HAP-1 (cell line): ENCODE results near the gene KLK7.
A peak's percentile ranks its signal among the peaks of the same experiment; 100 is the strongest.
"Not testable (repeated sequence)": the region's sequence is repeated elsewhere in the genome, so short reads cannot be mapped to it uniquely, and the experiment has no call there.

Source experiments
- DNase-seq, 2 experiments: peaks; one replicate each; pipeline ENCODE4 v3.0.0-alpha.2; 2016 to 2020; ENCODE audit warnings: low spot score in 2 of 2
- H3K27me3 ChIP-seq: fragments of 250-450 bp; sonication (Bioruptor Pico); 2 replicates; pipeline ENCODE4 v1.5.1; 2020; ENCODE audit warnings: low read depth, mild to moderate bottlenecking, moderate library complexity
- H3K36me3 ChIP-seq: fragments of 250-450 bp; sonication (Bioruptor Pico); replicated peaks from 2 replicates; pipeline ENCODE4 v1.5.1; 2020; ENCODE audit warnings: mild to moderate bottlenecking
- H3K4me1 ChIP-seq: fragments of 250-450 bp; sonication (Bioruptor Pico); 2 replicates; pipeline ENCODE4 v1.5.1; 2020; ENCODE audit warnings: mild to moderate bottlenecking
- H3K4me3 ChIP-seq: fragments of 250-450 bp; sonication (Bioruptor Pico); 2 replicates; pipeline ENCODE4 v1.5.1; 2020; ENCODE audit warnings: mild to moderate bottlenecking, moderate library complexity
- H3K9me3 ChIP-seq: fragments of 250-450 bp; sonication (Bioruptor Pico); 2 replicates; pipeline ENCODE4 v1.5.1; 2020; ENCODE audit warnings: mild to moderate bottlenecking, moderate library complexity
- in situ Hi-C: fragments of 300-500 bp; cut with MboI; formaldehyde crosslinking; loops from 3 replicates; pipeline ENCODE4 v1.14.3; 2020; ENCODE audit warnings: low sequenced_read_pairs, inconsistent platforms, mixed read lengths

KLK7 gene

DNA sequence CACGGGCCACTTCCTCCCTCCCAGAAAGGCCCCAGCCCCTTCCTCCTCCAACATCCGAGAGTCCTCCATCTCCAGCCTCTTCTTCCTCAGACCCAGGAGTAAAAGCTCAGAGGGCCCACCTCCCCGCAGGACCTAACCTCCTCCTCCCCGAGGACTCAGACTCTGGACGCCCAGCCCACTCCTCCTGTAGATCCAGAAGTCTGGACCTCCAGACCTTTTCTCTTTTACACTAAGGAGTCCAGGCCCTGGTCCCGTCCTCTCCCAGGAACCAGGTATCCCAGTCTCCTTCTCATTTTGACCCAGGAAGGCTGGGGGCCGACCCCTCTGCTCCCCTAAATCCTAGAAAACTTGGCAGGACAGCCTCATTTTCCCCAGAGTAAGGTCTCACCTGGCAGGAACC is 19.6 kb upstream of the KLK7 start:
- H3K27me3 ChIP-seq: peaks cover 5% of the 10 kb centered on the region
- no peaks in the 10 kb centered on the region for H3K36me3 ChIP-seq
- in situ Hi-C loops: no loop called here
- no peak for DNase-seq
- no peaks in the 10 kb centered on the region for H3K9me3 ChIP-seq
- no peaks in the 10 kb centered on the region for H3K4me1 ChIP-seq
- no peak overlapping the region for H3K4me3 ChIP-seq

DNA sequence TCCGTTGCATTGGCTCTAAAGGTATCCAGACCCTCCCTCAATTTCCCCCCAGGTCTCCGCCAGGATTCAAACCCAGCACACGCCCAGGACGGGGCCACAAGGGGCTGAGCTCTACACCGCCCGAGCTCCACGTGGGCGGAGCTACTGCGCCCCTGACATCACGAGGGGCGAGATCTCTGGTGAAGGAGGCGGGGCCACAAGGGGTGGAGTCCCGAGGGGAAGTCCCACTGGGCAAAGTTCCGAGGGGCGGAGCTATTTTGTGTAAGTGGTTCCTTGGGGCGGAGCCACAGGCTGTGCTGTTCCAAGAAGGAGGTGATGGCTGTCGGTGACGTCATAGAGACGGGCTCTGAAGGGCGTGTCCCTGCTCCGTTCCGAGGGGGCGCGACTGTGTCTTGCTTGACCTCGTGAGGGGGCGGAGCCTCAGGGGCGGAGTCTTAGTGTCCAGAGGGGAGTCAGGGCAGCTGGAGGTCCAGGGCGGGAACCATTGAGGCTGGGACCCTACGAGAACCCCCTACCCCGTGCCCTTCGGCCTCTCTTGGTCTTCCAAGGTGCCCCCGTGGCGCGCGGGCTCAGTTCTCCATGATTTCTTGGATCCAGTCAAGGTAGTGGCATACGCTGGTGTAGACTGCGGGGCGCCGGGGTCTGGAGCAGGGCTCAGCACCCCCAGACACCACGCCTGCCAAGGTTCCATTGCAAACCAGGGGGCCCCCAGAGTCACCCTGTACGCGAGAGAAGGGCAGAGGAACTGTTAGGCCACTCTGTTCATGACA is 19.0 kb upstream of the KLK7 start:
- Histone ChIP-seq H3K27me3 (peaks cover 4% of the 10 kb centered on the region; the same call in 1 of the 2 replicates), H3K36me3 (no peaks in the 10 kb centered on the region), H3K4me1 (no peaks in the 10 kb centered on the region), H3K4me3 (no peak overlapping the region), H3K9me3 (no peaks in the 10 kb centered on the region)
- peak in 1 of 2 experiments; percentile 59 for DNase-seq
- in situ Hi-C loops: no loop called here

DNA sequence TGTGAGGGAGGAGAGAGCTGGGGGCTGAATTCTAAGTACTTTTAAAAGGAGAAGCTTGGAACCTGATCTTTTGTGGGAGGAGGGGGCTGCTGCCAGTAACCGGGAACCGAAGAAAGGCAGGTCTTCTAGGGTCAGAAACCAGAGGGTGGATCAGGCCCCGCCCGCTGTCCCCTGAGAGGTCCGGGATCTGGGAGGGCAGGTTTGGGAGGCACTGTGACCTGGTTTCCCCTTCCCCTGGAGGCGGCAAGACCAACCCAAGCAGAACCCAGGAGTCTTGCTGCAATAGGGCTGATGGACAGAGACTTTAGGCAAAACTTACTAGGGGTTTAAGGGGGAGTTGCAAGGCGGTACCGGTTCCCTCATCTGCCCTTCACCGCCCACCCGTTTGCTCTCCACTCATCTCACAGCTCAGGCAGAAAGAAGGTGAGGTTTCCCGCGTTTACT is 18.4 kb upstream of the KLK7 start:
- no peaks in the 10 kb centered on the region for H3K9me3 ChIP-seq
- no peak for DNase-seq
- no peak overlapping the region for H3K4me3 ChIP-seq
- in situ Hi-C loops: no loop called here
- H3K4me1 ChIP-seq: no peaks in the 10 kb centered on the region
- H3K27me3 ChIP-seq: peaks cover 4% of the 10 kb centered on the region; the same call in 1 of the 2 replicates
- H3K36me3 ChIP-seq: no peaks in the 10 kb centered on the region

DNA sequence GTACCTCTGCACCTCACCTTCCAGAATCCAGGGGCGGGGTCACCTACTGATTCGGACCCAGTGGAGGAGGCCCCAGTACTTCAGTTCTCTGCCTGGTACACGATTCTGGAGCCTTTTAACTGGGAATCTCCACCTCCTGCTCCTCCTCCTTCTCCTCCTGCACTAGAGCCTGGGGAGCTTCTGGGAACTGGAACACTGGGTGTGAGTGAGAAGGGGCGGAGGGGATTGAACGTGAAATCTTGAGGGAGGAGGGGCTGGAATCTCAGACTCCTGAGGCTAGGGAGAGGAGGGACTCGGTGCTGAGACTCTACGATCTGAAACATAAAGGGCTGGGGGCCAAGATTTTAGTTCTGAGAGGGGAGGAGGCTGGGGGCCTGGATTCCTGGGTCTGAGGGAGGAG is 17.8 kb upstream of the KLK7 start, which contains the start of gene KLK8:
KLK8 (minus strand) TSS at position 90 of the 400 bp plus-strand sequence. CDS start 437 bp downstream, outside the sequence.
- Histone ChIP-seq H3K27me3 (peaks cover 3% of the 10 kb centered on the region; the same call in 1 of the 2 replicates), H3K4me1 (no peaks in the 10 kb centered on the region), H3K9me3 (no peaks in the 10 kb centered on the region), H3K36me3 (no peaks in the 10 kb centered on the region), H3K4me3 (no peak within 1 kb of the TSS)
- in situ Hi-C loops: no loop called here
- no peak for DNase-seq

DNA sequence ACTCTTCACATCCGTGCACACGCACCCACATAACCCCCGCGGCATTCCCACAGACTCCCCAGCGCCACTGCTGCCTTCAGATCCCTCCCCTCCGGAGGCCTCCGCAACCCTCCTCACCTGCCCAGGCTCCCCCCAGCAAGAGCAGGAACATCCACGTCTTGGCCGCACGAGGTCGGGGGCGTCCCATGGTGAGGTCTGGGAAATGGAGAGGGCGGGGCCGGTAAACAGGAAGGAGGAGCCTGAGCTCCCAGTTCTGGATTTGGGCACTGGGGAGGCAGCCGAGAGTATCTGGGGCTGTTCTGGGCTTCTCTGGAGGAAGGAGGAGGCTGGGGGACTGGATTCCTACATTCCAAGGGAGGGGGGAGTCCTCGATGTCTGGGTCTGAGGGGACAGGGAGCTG is 17.3 kb upstream of the KLK7 start:
- in situ Hi-C loops: no loop called here
- H3K27me3 ChIP-seq: no peaks in the 10 kb centered on the region; the same call in 1 of the 2 replicates
- H3K9me3 ChIP-seq: no peaks in the 10 kb centered on the region
- no peak for DNase-seq
- H3K4me3 ChIP-seq: no peak overlapping the region
- no peaks in the 10 kb centered on the region for H3K36me3 ChIP-seq
- no peaks in the 10 kb centered on the region for H3K4me1 ChIP-seq

DNA sequence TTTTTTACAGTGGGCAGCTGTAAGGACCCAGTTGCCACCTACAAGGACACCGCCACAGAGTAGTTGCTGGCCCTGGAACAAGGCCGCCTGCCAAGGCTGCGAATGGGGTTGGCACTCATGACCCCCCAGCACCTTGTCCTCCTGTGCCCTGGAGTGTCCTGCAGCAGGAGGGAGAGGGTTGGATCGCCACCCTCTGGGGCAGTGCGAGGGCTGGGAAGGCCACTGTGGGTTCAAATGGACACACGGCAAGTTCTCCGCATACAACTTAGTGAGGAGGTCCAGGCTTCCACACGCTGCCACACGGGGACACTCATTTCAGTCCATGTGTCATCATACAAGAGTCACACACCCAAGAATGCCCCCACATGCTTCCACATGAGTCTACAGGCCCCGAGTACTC is 16.7 kb upstream of the KLK7 start:
- no peaks in the 10 kb centered on the region for H3K4me1 ChIP-seq
- no peak for DNase-seq
- no peaks in the 10 kb centered on the region; the same call in 1 of the 2 replicates for H3K27me3 ChIP-seq
- no peaks in the 10 kb centered on the region for H3K36me3 ChIP-seq
- in situ Hi-C loops: no loop called here
- H3K9me3 ChIP-seq: no peaks in the 10 kb centered on the region
- no peak overlapping the region for H3K4me3 ChIP-seq

DNA sequence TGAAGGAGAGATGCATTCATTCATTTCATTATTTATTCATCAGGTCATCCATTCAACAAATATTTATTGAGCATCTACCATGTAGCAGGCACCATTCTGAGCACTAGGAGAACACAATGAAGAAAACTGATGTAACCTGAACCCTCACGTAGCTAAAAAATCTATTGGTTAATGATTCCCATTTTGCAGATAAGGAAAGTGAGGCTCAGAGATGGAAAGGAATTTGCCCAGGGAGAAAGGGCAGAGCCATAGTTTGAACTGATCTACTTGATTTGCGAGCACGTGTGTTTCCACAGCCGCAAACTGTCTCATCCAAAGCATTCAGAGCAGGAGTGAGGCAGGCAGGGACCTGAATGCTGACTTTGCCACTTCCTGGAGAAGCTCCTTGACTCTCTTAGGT is 15.0 kb upstream of the KLK7 start:
- in situ Hi-C loops: no loop called here

DNA sequence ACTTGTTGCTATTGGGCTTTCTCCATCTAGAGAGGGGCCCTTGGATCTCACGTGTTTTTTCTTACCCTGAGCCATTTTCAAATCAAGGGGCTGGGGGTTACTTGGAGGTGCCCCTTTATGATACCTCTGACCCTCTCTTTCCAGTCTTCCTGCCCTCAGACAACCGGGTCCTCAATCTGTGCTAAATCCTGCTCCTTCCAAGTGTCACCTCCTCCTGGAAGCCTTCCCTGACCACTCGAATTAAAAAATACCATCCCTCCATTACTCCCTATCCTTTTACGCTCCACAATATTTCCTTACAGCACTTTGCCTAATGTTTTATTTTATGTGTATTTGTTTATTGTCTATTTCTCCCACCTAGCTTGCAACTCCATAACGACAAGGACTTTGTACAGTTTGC is 14.3 kb upstream of the KLK7 start:
- in situ Hi-C loops: no loop called here
- Histone ChIP-seq H3K36me3 (no peaks in the 10 kb centered on the region), H3K9me3 (no peaks in the 10 kb centered on the region; the same call in 1 of the 2 replicates), H3K4me1 (no peaks in the 10 kb centered on the region), H3K27me3 (no peaks in the 10 kb centered on the region), H3K4me3 (no peak overlapping the region)
- DNase-seq: no peak

More for the DNA sequence above, 15.0 kb upstream of the KLK7 start:
- DNase-seq: no peak
- Histone ChIP-seq H3K4me1 (no peaks in the 10 kb centered on the region), H3K36me3 (no peaks in the 10 kb centered on the region), H3K27me3 (no peaks in the 10 kb centered on the region), H3K9me3 (no peaks in the 10 kb centered on the region; the same call in 1 of the 2 replicates), H3K4me3 (no peak overlapping the region)

DNA sequence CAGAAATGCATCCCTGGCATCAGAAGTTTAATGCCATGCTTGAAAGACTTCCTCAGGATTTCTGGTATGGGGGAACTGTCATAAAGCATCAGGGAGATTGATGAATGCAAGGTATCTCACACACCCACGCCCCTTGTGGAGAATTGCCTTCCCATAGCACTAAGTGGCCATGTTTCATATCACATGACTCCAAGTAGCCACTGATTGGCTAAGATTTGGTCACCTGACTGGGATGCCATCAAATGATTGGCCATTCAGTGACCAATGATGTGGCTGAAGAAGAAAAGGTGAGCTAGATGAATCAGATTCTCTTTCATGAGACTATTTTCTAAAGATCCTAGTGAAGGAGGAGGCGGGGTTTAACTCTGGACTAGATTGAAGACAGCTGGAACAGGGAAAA is 10.4 kb upstream of the KLK7 start:
- Histone ChIP-seq H3K4me3 (no peak overlapping the region), H3K27me3 (no peaks in the 10 kb centered on the region), H3K9me3 (no peaks in the 10 kb centered on the region; the same call in 1 of the 2 replicates), H3K36me3 (no peaks in the 10 kb centered on the region), H3K4me1 (no peaks in the 10 kb centered on the region)
- DNase-seq: no peak
- in situ Hi-C loops: no loop called here

DNA sequence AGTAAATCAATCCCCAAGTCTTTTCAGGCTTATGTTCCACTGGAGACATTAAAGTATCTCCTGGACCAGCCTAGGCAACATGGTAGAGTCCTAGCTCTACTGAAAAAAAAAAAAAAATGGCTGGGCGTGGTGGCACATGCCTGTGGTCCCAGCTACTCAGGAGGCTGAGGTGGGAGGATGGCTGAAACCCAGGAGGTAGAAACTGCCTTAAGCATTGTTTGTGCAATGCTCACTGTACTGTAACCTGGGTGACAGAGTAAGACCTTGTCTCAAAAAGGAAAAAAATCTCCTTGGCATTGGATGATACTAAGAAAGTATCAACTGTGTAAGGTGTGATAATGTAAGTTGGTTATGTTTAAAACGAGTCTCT is 8.9 kb upstream of the KLK7 start:
- H3K27me3 ChIP-seq: no peaks in the 10 kb centered on the region
- in situ Hi-C loops: no loop called here
- DNase-seq: no peak

DNA sequence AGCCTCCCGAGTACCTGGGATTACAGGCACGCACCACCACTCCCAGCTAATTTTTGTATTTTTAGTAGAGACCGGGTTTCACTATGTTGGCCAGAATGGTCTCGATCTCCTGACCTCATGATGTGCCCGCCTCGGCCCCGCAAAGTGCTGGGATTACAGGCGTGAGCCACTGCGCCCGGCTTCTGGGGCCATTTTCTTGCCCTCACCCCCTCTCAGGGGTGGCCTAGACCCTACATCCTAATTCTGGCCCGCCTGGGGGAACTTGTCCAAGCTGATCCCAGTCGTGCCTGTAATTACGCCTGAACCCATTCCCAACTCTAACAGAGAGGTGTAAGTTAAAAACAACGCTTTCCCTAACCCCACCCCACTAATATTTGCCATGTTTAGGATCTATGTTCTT is 699 bp upstream of the KLK7 start:
- H3K27me3 ChIP-seq, DNase-seq, in situ Hi-C loops: not testable (repeated sequence)

More for the DNA sequence above, 8.9 kb upstream of the KLK7 start:
- H3K4me3 ChIP-seq: no peak overlapping the region
- H3K4me1 ChIP-seq: no peaks in the 10 kb centered on the region
- no peaks in the 10 kb centered on the region for H3K36me3 ChIP-seq
- no peaks in the 10 kb centered on the region; the same call in 1 of the 2 replicates for H3K9me3 ChIP-seq

DNA sequence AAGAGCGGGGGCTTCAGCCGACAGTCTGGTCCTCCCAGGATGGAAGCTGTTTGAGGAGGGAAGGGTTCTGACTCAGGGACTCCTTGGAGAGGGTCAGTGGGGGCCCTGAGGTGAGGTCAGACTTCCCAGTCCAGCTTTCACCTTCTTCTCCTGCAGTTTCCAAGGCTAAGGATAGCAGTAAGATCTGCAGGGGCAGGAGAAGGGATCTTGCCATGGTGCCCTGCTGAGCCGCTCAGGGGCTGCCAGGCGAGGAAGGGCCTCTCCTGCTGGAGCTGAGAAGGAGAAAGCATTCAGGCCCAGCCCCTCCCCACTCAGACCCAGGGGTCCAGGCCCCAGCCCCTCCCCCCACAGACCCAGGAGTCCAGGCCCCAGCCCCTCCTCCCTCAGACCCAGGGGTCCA is 1.5 kb downstream of the KLK7 start:
- Histone ChIP-seq H3K4me1 (no peaks in the 10 kb centered on the region), H3K27me3 (0 out of 2 replicates have a peak, but pooled peaks cover 8% of the 10 kb centered on the region), H3K36me3 (no peaks in the 10 kb centered on the region), H3K4me3 (no peak overlapping the region), H3K9me3 (no peaks in the 10 kb centered on the region)
- in situ Hi-C loops: no loop called here
- no peak for DNase-seq

More for the DNA sequence above, 699 bp upstream of the KLK7 start:
- not testable (repeated sequence) for H3K4me1 ChIP-seq, H3K9me3 ChIP-seq, H3K36me3 ChIP-seq, H3K4me3 ChIP-seq

DNA sequence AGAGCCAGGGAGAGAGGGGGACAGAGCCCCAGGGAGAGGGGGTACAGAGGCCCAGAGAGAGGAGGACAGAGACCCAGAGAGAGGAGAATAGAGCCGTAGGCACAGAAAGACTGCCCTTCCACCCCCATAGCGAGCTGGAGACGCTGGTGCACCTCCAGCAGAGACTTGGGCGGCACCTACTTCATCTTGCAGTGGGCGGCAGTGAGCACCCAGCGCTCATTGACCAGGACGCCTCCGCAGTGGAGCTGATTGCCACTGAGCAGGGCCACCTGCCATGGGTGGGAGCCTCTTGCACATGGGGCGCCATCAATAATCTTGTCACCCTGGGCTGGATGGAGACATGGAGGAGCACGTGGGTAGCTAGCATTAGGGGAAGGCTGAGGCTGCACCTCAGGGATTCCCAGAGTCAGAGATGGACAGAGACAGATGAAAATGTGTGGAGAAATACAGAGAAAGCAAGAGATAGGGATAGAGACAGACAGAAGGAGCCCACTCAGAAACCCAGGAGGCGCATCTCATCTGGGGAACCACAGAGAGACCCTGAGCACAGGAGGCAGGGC is 2.0 kb downstream of the KLK7 start:
- H3K4me3 ChIP-seq: no peak overlapping the region

DNA sequence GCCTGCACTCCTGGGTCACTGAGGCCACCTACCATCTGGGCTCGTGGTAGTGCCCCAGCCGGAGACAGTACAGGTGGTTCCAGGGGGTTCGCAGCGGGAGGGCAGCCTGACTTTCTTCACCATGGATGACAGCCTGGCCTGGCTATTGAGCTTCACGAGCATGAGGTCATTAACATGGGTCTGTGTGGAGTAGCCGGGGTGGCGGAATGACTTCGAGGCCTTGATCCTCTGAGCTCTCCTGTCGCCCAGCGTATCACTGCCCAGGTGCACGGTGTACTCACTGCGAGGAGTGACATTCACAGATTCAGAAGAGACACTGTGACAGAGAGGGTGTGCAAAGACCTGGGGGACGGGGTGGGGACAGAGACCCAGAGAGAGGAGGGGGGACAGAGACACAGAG is 3.5 kb downstream of the KLK7 start:
- no peaks in the 10 kb centered on the region for H3K27me3 ChIP-seq
- H3K4me1 ChIP-seq: no peaks in the 10 kb centered on the region
- no peak for DNase-seq
- H3K4me3 ChIP-seq: no peak overlapping the region
- in situ Hi-C loops: no loop called here
- no peaks in the 10 kb centered on the region for H3K36me3 ChIP-seq
- H3K9me3 ChIP-seq: no peaks in the 10 kb centered on the region

More for the DNA sequence above, 2.0 kb downstream of the KLK7 start:
- no peaks in the 10 kb centered on the region for H3K4me1 ChIP-seq
- DNase-seq: no peak
- no peaks in the 10 kb centered on the region for H3K36me3 ChIP-seq
- in situ Hi-C loops: no loop called here
- no peaks in the 10 kb centered on the region for H3K9me3 ChIP-seq
- 0 out of 2 replicates have a peak, but pooled peaks cover 8% of the 10 kb centered on the region for H3K27me3 ChIP-seq
